Caco-2 (cell line): Measurements from ENCODE around the gene RAB30. TPM values are rescaled to one million over a fixed set of nuclear protein-coding genes. Genes with fewer than 3 reads are reported as not detected.

Source experiments
- BruUV-seq: library from RNA; stranded (reverse); fragments of 400-500 nt; replicated peaks from 2 replicates; lab custom pipeline; 2021; lab: Mats Ljungman, UMichigan
- CTCF ChIA-PET: fragments of 300-600 bp; sonication (Branson Sonifier 250); formaldehyde crosslinking; loops from one replicate; lab custom pipeline; 2022; ENCODE audit warnings: antibody characterized with exemption; lab: Charles Lee
- POLR2A ChIA-PET: fragments of 300-600 bp; sonication (Branson Sonifier 250); formaldehyde crosslinking; loops from one replicate; lab custom pipeline; 2022; ENCODE audit warnings: antibody characterized with exemption; lab: Charles Lee
- DNase-seq, 2 experiments: peaks; one replicate each; pipeline versions ENCODE4 v3.0.0 to v3.0.0-alpha.2; 2020 to 2022
- H3K27me3 ChIP-seq: replicated peaks from 2 replicates; pipeline ENCODE4 v1.6.0; 2011; ENCODE audit warnings: low read length; ENCODE audit not compliant: control insufficient read depth, insufficient read depth
- H3K36me3 ChIP-seq: 2 replicates; pipeline ENCODE4 v1.5.1; 2011; ENCODE audit warnings: low read length; ENCODE audit not compliant: control insufficient read depth, insufficient read depth
- H3K4me1 ChIP-seq: fragments of 250-450 bp; sonication (Bioruptor Pico); 2 replicates; pipeline ENCODE4 v1.5.1; 2020; ENCODE audit warnings: mild to moderate bottlenecking
- H3K4me3 ChIP-seq: 2 replicates; pipeline ENCODE4 v1.5.1; 2011; ENCODE audit warnings: low read depth, mild to moderate bottlenecking, control low read depth, low read length
- H3K9me3 ChIP-seq: fragments of 250-450 bp; sonication (Bioruptor Pico); 2 replicates; pipeline ENCODE4 v1.5.1; 2020; ENCODE audit warnings: mild to moderate bottlenecking, moderate library complexity
- H3K27ac Mint-ChIP-seq: one replicate; pipeline ENCODE4 v1.8.0; 2022; ENCODE audit warnings: mixed read lengths; ENCODE audit not compliant: unreplicated experiment
- H3K27me3 Mint-ChIP-seq: one replicate; pipeline ENCODE4 v1.8.0; 2022; ENCODE audit warnings: mixed read lengths; ENCODE audit not compliant: insufficient read depth, unreplicated experiment
- H3K36me3 Mint-ChIP-seq: one replicate; pipeline ENCODE4 v1.8.0; 2022; ENCODE audit warnings: mild to moderate bottlenecking, mixed read lengths; ENCODE audit not compliant: insufficient read depth, unreplicated experiment
- H3K4me1 Mint-ChIP-seq: one replicate; pipeline ENCODE4 v1.8.0; 2022; ENCODE audit warnings: low read depth, mixed read lengths; ENCODE audit not compliant: unreplicated experiment
- H3K4me3 Mint-ChIP-seq: one replicate; pipeline ENCODE4 v1.8.0; 2022; ENCODE audit warnings: mild to moderate bottlenecking, moderate library complexity, mixed read lengths; ENCODE audit not compliant: unreplicated experiment
- H3K9me3 Mint-ChIP-seq: one replicate; pipeline ENCODE4 v1.8.0; 2022; ENCODE audit warnings: mixed read lengths; ENCODE audit not compliant: unreplicated experiment
- CTCF ChIP-seq, 2 experiments: fragments of 200-600 bp in 1 of 2; IDR thresholded peaks; 1 replicate in 1 of 2; 2 replicates in 1 of 2; pipeline versions ENCODE4 v1.5.1 to v1.8.0; 2011 to 2022; ENCODE audit warnings: antibody characterized with exemption in 1 of 2, control low read depth in 1 of 2, inconsistent platforms in 1 of 2, low read depth in 1 of 2, low read length in 1 of 2, mild to moderate bottlenecking in 1 of 2, moderate library complexity in 1 of 2; ENCODE audit not compliant: insufficient read depth in 1 of 2, severe bottlenecking in 1 of 2, unreplicated experiment in 1 of 2
- intact Hi-C: fragments of 100-400 bp; cut with micrococcal nuclease; formaldehyde crosslinking; loops from one replicate; pipeline ENCODE4 v1.10.0; 2022; ENCODE audit not compliant: unreplicated experiment
- total RNA-seq: library from RNA; stranded (reverse); gene quantifications from 2 replicates; pipeline ENCODE4 v1.2.3, GENCODE V29; 2022

The RAB30 gene
- total RNA-seq, 1 experiment from 2014 or later = 13.5 TPM

GRCh38 chr11:83026229-83026628 lies 45.5 kb downstream of the RAB30 start:
- Mint-ChIP-seq H3K4me1 (peaks cover 13% of the 10 kb centered on the region), H3K36me3 (no peaks in the 10 kb centered on the region), H3K27ac (no peak overlapping the region), H3K4me3 (no peak overlapping the region), H3K27me3 (no peaks in the 10 kb centered on the region), H3K9me3 (no peaks in the 10 kb centered on the region)
- H3K27me3 ChIP-seq = no peaks in the 10 kb centered on the region
- peaks cover 19% of the 10 kb centered on the region for H3K4me1 ChIP-seq
- no peak for TF ChIP-seq CTCF (IDR thresholded peaks at IDR 0.05; ENCODE audit: insufficient read depth in 1 of 2, low read depth in 1 of 2, low read length in 1 of 2, severe bottlenecking in 1 of 2, unreplicated experiment in 1 of 2)
- intact Hi-C loops = no loop called here
- no peak overlapping the region for H3K4me3 ChIP-seq
- BruUV-seq = no TSS peak
- no peaks in the 10 kb centered on the region for H3K9me3 ChIP-seq
- H3K36me3 ChIP-seq = no peaks in the 10 kb centered on the region
- DNase-seq = no peak
- POLR2A ChIA-PET = no interaction called here
- CTCF ChIA-PET = no interaction called here

GRCh38 chr11:83025267-83025704 lies 46.4 kb downstream of the RAB30 start:
- intact Hi-C loops = no loop called here
- no TSS peak for BruUV-seq
- ChIA-PET CTCF (no interaction called here), POLR2A (no interaction called here)
- H3K4me1 Mint-ChIP-seq = peaks cover 13% of the 10 kb centered on the region
- no peak overlapping the region for H3K27ac Mint-ChIP-seq
- 0 out of 2 replicates have a peak, but pooled peaks cover 2% of the 10 kb centered on the region for H3K36me3 ChIP-seq
- no peaks in the 10 kb centered on the region for H3K9me3 Mint-ChIP-seq
- DNase-seq = peak in 1 of 2 experiments; percentile 38
- no peak overlapping the region for H3K4me3 ChIP-seq
- peaks cover 19% of the 10 kb centered on the region for H3K4me1 ChIP-seq
- no peak for TF ChIP-seq CTCF (IDR thresholded peaks at IDR 0.05; ENCODE audit: insufficient read depth in 1 of 2, low read depth in 1 of 2, low read length in 1 of 2, severe bottlenecking in 1 of 2, unreplicated experiment in 1 of 2)
- H3K9me3 ChIP-seq = peaks cover 4% of the 10 kb centered on the region; the same call in 1 of the 2 replicates
- H3K4me3 Mint-ChIP-seq = no peak overlapping the region
- no peaks in the 10 kb centered on the region for H3K36me3 Mint-ChIP-seq
- no peaks in the 10 kb centered on the region for H3K27me3 ChIP-seq
- H3K27me3 Mint-ChIP-seq = no peaks in the 10 kb centered on the region

- peaks cover 4% of the 10 kb centered on the region; the same call in 1 of the 2 replicates for H3K9me3 ChIP-seq
- TF ChIP-seq CTCF (IDR thresholded peaks at IDR 0.05; ENCODE audit: insufficient read depth in 1 of 2, low read depth in 1 of 2, low read length in 1 of 2, severe bottlenecking in 1 of 2, unreplicated experiment in 1 of 2) = no peak
- intact Hi-C loops = no loop called here
- Mint-ChIP-seq H3K36me3 (no peaks in the 10 kb centered on the region), H3K4me1 (peaks cover 13% of the 10 kb centered on the region), H3K27ac (no peak overlapping the region), H3K27me3 (no peaks in the 10 kb centered on the region), H3K9me3 (no peaks in the 10 kb centered on the region), H3K4me3 (no peak overlapping the region)
- BruUV-seq = no TSS peak
- H3K4me1 ChIP-seq = peaks cover 19% of the 10 kb centered on the region
- CTCF ChIA-PET = no interaction called here
- H3K27me3 ChIP-seq = no peaks in the 10 kb centered on the region
- H3K4me3 ChIP-seq = no peak overlapping the region
- POLR2A ChIA-PET = no interaction called here
- no peak for DNase-seq
- 0 out of 2 replicates have a peak, but pooled peaks cover 2% of the 10 kb centered on the region for H3K36me3 ChIP-seq
These were observed 47.3 kb downstream of the RAB30 start for GRCh38 chr11:83024270-83024854.
